Ovary (tissue), 9 donors: ENCODE results near the gene PARS2. TPM values are rescaled to one million over a fixed set of nuclear protein-coding genes. Genes with fewer than 3 reads are reported as not detected.

Experiments
- DNase-seq, 5 donors: peaks; one replicate each; pipeline ENCODE4 v3.0.0-alpha.2; 2019 to 2020
- H3K27ac ChIP-seq, 2 donors: fragments of 200-600 bp; one replicate each; pipeline versions ENCODE4 v1.5.1 to v1.8.0; 2019 to 2022
- H3K27me3 ChIP-seq: fragments of 200-600 bp; one replicate; pipeline ENCODE4 v1.8.0; 2022
- H3K36me3 ChIP-seq: fragments of 200-600 bp; sonication (generic); one replicate; pipeline ENCODE4 v1.5.1; 2019
- H3K4me1 ChIP-seq: one replicate; pipeline ENCODE4 v1.8.1; 2013; ENCODE audit warnings: mild to moderate bottlenecking, moderate library complexity; ENCODE audit not compliant: insufficient read depth
- H3K4me3 ChIP-seq: fragments of 200-600 bp; sonication (generic); one replicate; pipeline ENCODE4 v1.5.1; 2017
- H3K9me3 ChIP-seq, 2 donors: fragments of 200-600 bp in 1 of 2; sonication (generic) in 1 of 2; one replicate each; pipeline versions ENCODE4 v1.5.1 to v1.8.1; 2013 to 2019; ENCODE audit warnings: mild to moderate bottlenecking in 1 of 2, moderate library complexity in 1 of 2
- EP300 ChIP-seq: sonication (generic); formaldehyde crosslinking; IDR thresholded peaks from one replicate; pipeline ENCODE4 v1.6.1; 2017; ENCODE audit warnings: antibody characterized with exemption
- POLR2A ChIP-seq: fragments of 450-650 bp; IDR thresholded peaks from one replicate; pipeline ENCODE4 v1.6.1; 2017; ENCODE audit warnings: antibody characterized with exemption, mild to moderate bottlenecking, moderate library complexity
- WGBS, 3 donors: extraction: QIAGEN DNeasy Blood & Tissue Kit in 1 of 3; methylation state at CpG; one replicate each; pipeline versions ENCODE4 v1.1.5 to v1.1.7; 2013 to 2017; 5-methylcytosine and 5-hydroxymethylcytosine counted together
- intact Hi-C, 4 donors: fragments of 100-400 bp; cut with DNase I; formaldehyde crosslinking; loops; one replicate each; pipeline versions ENCODE4 v1.11.0 to v1.15.1; 2022 to 2023
- polyA plus RNA-seq, 2 donors: library from polyadenylated mRNA; stranded (reverse); fragments of 200-250 nt in 1 of 2; fragments of 350-450 nt in 1 of 2; fragmentation: Illumina TruSeq in 1 of 2; extraction: RNeasy Lipid Tissue Mini Kit (QIAGEN cat#74804) in 1 of 2; gene quantifications; one replicate each; pipeline ENCODE4 v1.2.3, GENCODE V29; 2013 to 2014
- total RNA-seq, 7 donors: library from RNA; depleted of rRNA in 2 of 7; stranded (reverse); fragments of >200 nt in 2 of 7; fragmentation: NEBNext Ultra II Directional in 3 of 7; extraction: Animal tissue kit (Norgen Biotek cat#: 25700) in 3 of 7; gene quantifications; one replicate each; pipeline versions ENCODE4 v1.1.0 to v1.2.4, GENCODE V29; 2016 to 2023
- TF ChIP-seq, protein P1 (sequence below), 3 donors: fragments of 450-650 bp in 2 of 3; fragments of 200-600 bp in 1 of 3; IDR thresholded peaks; one replicate each; pipeline versions ENCODE4 v1.5.1 to v1.8.0; 2016 to 2022; ENCODE audit warnings: antibody characterized with exemption in 3 of 3, mild to moderate bottlenecking in 1 of 3
- donor health status: DM: no; HTN: no; CAD: no; lungs with moderate emphysema.
- donor health status: DM: no; HTN: no; CAD: no.
- donor health status: Bipolar disorder and iron deficiency.
- donor health status: DM: yes; HTN: yes; CAD: no.
- donor health status: DM: no; HTN: no; CAD: no.
- donor health status: DM: yes; HTN: yes; CAD: no.

Gene PARS2
- total and polyA plus RNA-seq, 9 donors, result 3.2 to 9.6 (median 6.4) TPM

DNA sequence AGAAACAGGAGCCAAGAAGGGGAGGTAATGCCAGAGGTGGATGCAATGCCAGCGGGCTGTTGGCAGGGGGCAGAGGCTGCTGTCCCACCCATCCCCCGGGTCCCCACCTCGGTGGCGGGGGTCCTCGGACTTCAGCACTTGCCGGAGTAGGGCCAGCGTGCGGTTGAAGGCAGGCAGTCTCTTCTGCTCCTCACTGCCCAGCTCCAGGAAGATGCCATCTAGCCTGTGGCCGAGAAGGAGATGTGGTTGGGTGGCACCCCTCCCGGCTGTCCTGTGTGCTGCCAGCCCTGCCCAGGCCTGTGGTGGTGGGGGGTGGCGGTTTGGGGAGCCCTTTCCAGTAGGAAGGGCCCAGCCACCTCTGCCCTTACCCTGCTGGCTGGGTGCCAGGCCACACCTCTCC, 23.3 kb upstream of the PARS2 start:
- TF ChIP-seq, protein P1, sequence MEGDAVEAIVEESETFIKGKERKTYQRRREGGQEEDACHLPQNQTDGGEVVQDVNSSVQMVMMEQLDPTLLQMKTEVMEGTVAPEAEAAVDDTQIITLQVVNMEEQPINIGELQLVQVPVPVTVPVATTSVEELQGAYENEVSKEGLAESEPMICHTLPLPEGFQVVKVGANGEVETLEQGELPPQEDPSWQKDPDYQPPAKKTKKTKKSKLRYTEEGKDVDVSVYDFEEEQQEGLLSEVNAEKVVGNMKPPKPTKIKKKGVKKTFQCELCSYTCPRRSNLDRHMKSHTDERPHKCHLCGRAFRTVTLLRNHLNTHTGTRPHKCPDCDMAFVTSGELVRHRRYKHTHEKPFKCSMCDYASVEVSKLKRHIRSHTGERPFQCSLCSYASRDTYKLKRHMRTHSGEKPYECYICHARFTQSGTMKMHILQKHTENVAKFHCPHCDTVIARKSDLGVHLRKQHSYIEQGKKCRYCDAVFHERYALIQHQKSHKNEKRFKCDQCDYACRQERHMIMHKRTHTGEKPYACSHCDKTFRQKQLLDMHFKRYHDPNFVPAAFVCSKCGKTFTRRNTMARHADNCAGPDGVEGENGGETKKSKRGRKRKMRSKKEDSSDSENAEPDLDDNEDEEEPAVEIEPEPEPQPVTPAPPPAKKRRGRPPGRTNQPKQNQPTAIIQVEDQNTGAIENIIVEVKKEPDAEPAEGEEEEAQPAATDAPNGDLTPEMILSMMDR (IDR thresholded peaks at IDR 0.05), result no peak
- TF ChIP-seq POLR2A (no peak), EP300 (no peak)
- Histone ChIP-seq H3K4me1 (no peaks in the 10 kb centered on the region), H3K27me3 (no peaks in the 10 kb centered on the region), H3K36me3 (no peaks in the 10 kb centered on the region), H3K9me3 (no peaks in the 10 kb centered on the region), H3K27ac (no peak overlapping the region), H3K4me3 (no peak overlapping the region)
- WGBS, 3 donors, result 85 to 89% (median 87%) methylated on average over 10 to 11 of the region's 11 CpGs
- intact Hi-C loops, result no loop called here
- no peak for DNase-seq

DNA sequence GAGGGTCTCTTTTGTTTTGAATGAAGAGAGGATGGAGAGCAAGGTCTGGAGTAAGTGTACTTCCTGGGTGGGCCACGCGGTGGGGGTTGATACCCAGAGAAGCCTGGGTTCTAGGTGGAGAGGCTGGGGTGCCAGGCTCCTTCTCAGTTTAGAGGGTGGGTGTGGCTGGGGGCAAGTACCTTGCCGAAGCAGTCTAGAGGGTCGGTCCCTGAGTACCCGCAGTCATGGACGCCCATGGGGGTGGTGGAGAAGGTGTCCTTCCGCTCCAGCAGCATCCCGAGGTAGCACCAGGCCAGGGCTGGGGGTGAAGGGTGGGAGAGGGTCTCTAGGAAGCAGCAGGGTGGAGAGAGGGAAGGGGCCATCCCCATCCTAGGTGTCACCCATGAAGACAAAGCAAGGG, 22.5 kb upstream of the PARS2 start:
- no peak for TF ChIP-seq POLR2A
- no peak for TF ChIP-seq EP300
- TF ChIP-seq, protein P1 (IDR thresholded peaks at IDR 0.05), result no peak
- 92 to 95% (median 93%) methylated on average over 8 of the region's 8 CpGs for WGBS, 3 donors
- Histone ChIP-seq H3K4me1 (no peaks in the 10 kb centered on the region), H3K4me3 (no peak overlapping the region), H3K36me3 (no peaks in the 10 kb centered on the region), H3K9me3 (no peaks in the 10 kb centered on the region), H3K27me3 (no peaks in the 10 kb centered on the region), H3K27ac (no peak overlapping the region)
- intact Hi-C loops, result no loop called here
- no peak for DNase-seq

DNA sequence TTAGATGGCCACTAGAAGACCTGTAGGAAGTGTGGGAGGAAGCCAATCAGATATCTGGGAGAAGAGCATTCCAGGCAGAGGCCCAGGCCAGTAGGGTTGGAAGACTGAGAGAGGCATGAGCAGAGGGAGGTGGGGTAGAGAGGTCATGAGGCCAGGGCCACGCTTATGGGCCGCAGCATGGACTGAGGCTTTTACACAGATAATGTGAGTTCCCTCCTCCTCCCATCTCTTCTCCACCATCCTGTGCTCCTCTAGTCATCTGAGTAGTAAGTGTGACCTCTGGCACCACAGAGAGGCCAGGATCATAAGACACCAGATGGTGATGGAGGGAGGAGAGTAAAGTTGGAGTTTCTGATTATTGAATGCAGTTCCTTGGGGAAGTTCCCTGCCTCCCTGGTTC, 19.7 kb upstream of the PARS2 start:
- Histone ChIP-seq H3K4me3 (no peak overlapping the region), H3K4me1 (no peaks in the 10 kb centered on the region), H3K27ac (no peak overlapping the region), H3K36me3 (no peaks in the 10 kb centered on the region), H3K27me3 (no peaks in the 10 kb centered on the region), H3K9me3 (no peaks in the 10 kb centered on the region)
- TF ChIP-seq EP300 (no peak), POLR2A (no peak)
- intact Hi-C loops, result no loop called here
- 27 to 48% (median 40%) methylated on average over 2 of the region's 2 CpGs for WGBS, 3 donors
- no peak for DNase-seq

DNA sequence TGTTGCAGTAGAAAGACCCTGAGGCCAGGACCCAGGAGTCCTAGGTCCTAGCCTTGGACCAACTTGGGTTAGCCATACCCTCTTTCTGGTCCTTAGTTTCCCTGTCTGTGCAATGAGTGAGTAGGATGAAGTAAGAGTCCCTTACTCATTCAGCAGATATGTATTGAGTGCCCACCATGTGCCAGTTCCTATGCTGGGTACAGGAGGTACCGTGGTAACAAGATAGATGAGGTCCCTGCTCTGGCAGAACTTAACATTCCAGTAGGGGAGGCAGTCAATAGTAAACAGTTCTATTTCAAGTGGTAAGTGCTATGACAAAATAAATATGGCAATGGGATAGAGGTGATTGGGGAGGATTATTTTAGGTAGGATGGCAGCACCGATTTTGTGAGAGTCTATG, 18.3 kb upstream of the PARS2 start:
- no peak for TF ChIP-seq POLR2A
- TF ChIP-seq, protein P1 (IDR thresholded peaks at IDR 0.05), result no peak
- no peak for TF ChIP-seq EP300
- H3K4me3 ChIP-seq, result no peak overlapping the region
- no peaks in the 10 kb centered on the region for H3K9me3 ChIP-seq
- no peak for DNase-seq
- no peak overlapping the region for H3K27ac ChIP-seq
- H3K4me1 ChIP-seq, result no peaks in the 10 kb centered on the region
- 71 to 88% (median 79%) methylated on average over 2 of the region's 2 CpGs for WGBS, 3 donors
- no peaks in the 10 kb centered on the region for H3K36me3 ChIP-seq
- H3K27me3 ChIP-seq, result no peaks in the 10 kb centered on the region
- intact Hi-C loops, result no loop called here

DNA sequence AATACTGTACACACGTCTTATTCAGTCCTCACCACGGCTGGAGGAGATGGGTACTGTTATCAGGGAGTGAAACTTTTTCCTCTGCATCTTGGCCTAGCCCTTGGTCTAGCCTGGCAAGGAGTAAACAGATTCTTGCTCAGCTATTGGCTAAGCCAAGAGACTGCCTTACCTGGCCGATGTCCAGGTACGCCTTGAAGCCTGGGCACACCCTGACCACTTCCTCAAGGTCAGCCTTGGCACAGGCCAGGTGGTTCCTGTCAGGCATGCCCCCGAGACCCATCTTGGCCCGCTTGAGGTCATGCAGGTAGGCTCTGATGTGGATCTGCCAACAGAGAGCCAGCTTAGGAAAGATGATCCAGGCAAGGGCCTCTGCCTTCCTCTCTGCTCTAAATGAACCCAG, 17.8 kb upstream of the PARS2 start:
- WGBS, 3 donors, result 76 to 92% (median 88%) methylated on average over 6 of the region's 6 CpGs
- no peak for DNase-seq
- intact Hi-C loops, result no loop called here
- H3K27ac ChIP-seq, result no peak overlapping the region
- H3K27me3 ChIP-seq, result no peaks in the 10 kb centered on the region
- H3K36me3 ChIP-seq, result no peaks in the 10 kb centered on the region
- TF ChIP-seq EP300 (no peak), POLR2A (no peak)
- TF ChIP-seq, protein P1 (IDR thresholded peaks at IDR 0.05), result no peak
- no peaks in the 10 kb centered on the region for H3K9me3 ChIP-seq
- no peaks in the 10 kb centered on the region for H3K4me1 ChIP-seq
- no peak overlapping the region for H3K4me3 ChIP-seq
